WTC11 (cell line): ENCODE measurements around the gene C2CD2. TPM values are rescaled to one million over a fixed set of nuclear protein-coding genes. Genes with fewer than 3 reads are reported as not detected.
A peak's percentile ranks its signal among the peaks of the same experiment; 100 is the strongest.

Experiments
- ATAC-seq: fragments of 200-7000 bp; cut with Tn5 transposase; 2 replicates; pipeline ENCODE4 v1.10.0; 2021; ENCODE audit warnings: mild to moderate bottlenecking, moderate library complexity
- CTCF ChIA-PET: fragments of 300-600 bp; sonication (Branson Sonifier 250); formaldehyde crosslinking; loops from one replicate; lab custom pipeline; 2021; ENCODE audit warnings: antibody characterized with exemption; lab: Charles Lee
- POLR2A ChIA-PET: fragments of 350-600 bp; sonication (Branson Sonifier 250); formaldehyde crosslinking; loops from one replicate; lab custom pipeline; 2021; ENCODE audit warnings: antibody characterized with exemption; lab: Charles Lee
- DNase-seq: peaks from one replicate; pipeline ENCODE4 v3.0.0; 2021; ENCODE audit warnings: low spot score
- H3K27ac Mint-ChIP-seq: 2 replicates; pipeline ENCODE4 v1.8.0; 2021; ENCODE audit warnings: mixed read lengths
- H3K27me3 Mint-ChIP-seq: 2 replicates; pipeline ENCODE4 v1.8.0; 2021; ENCODE audit warnings: low read depth, mild to moderate bottlenecking, moderate library complexity, mixed read lengths
- H3K36me3 Mint-ChIP-seq: 2 replicates; pipeline ENCODE4 v1.8.0; 2021; ENCODE audit warnings: mixed read lengths
- H3K4me1 Mint-ChIP-seq: 2 replicates; pipeline ENCODE4 v1.8.0; 2022; ENCODE audit warnings: mixed read lengths
- H3K4me3 Mint-ChIP-seq: 2 replicates; pipeline ENCODE4 v1.8.0; 2021; ENCODE audit warnings: mild to moderate bottlenecking, moderate library complexity, mixed read lengths
- H3K9me3 Mint-ChIP-seq: 2 replicates; pipeline ENCODE4 v1.8.0; 2021; ENCODE audit warnings: mixed read lengths
- ATF1 ChIP-seq: sonication (generic); formaldehyde crosslinking; IDR thresholded peaks from 2 replicates; pipeline ENCODE4 v1.8.1; 2023; ENCODE audit warnings: mild to moderate bottlenecking, moderate library complexity, missing genetic modification reagents
- CREM ChIP-seq: sonication (generic); formaldehyde crosslinking; IDR thresholded peaks from 2 replicates; pipeline ENCODE4 v1.8.1; 2022; ENCODE audit warnings: mild to moderate bottlenecking, missing genetic modification reagents, moderate library complexity
- EMX1 ChIP-seq: fragments of 250-450 bp; sonication (Bioruptor Pico); IDR thresholded peaks from 2 replicates; pipeline ENCODE4 v1.8.0; 2021; ENCODE audit warnings: mild to moderate bottlenecking
- FOXJ3 ChIP-seq: sonication (generic); formaldehyde crosslinking; IDR thresholded peaks from 2 replicates; pipeline ENCODE4 v1.9.0; 2021; ENCODE audit warnings: missing genetic modification reagents, mild to moderate bottlenecking, borderline replicate concordance
- FOXP4 ChIP-seq: sonication (generic); formaldehyde crosslinking; IDR thresholded peaks from 2 replicates; pipeline ENCODE4 v1.8.0; 2022; ENCODE audit warnings: mild to moderate bottlenecking, missing genetic modification reagents
- GRHL2 ChIP-seq: fragments of 250-450 bp; sonication (Bioruptor Pico); IDR thresholded peaks from 2 replicates; pipeline ENCODE4 v1.8.0; 2022; ENCODE audit warnings: mild to moderate bottlenecking, moderate library complexity; ENCODE audit not compliant: insufficient replicate concordance, severe bottlenecking
- JAZF1 ChIP-seq: fragments of 250-450 bp; sonication (Bioruptor Pico); IDR thresholded peaks from 2 replicates; pipeline ENCODE4 v1.9.0; 2021; ENCODE audit warnings: moderate library complexity, mild to moderate bottlenecking, inconsistent platforms
- MAX ChIP-seq: sonication (generic); formaldehyde crosslinking; IDR thresholded peaks from 2 replicates; pipeline ENCODE4 v1.8.0; 2022; ENCODE audit warnings: mild to moderate bottlenecking, missing genetic modification reagents
- MXD4 ChIP-seq: fragments of 250-450 bp; sonication (Bioruptor Pico); IDR thresholded peaks from 2 replicates; pipeline ENCODE4 v1.8.0; 2021; ENCODE audit warnings: mild to moderate bottlenecking, moderate library complexity, borderline replicate concordance
- NR3C1 ChIP-seq: sonication (generic); formaldehyde crosslinking; conservative IDR thresholded peaks from 2 replicates; pipeline ENCODE4 v1.8.1; 2023; ENCODE audit warnings: low read depth, mild to moderate bottlenecking, missing genetic modification reagents
- OVOL2 ChIP-seq: fragments of 250-450 bp; sonication (Bioruptor Pico); IDR thresholded peaks from 2 replicates; pipeline ENCODE4 v1.9.0; 2021; ENCODE audit warnings: mild to moderate bottlenecking, borderline replicate concordance
- RELA ChIP-seq: sonication (generic); formaldehyde crosslinking; IDR thresholded peaks from 2 replicates; pipeline ENCODE4 v1.8.1; 2022; ENCODE audit warnings: missing genetic modification reagents, mild to moderate bottlenecking, borderline replicate concordance
- RORB ChIP-seq: fragments of 250-450 bp; sonication (Bioruptor Pico); IDR thresholded peaks from 2 replicates; pipeline ENCODE4 v1.9.0; 2021; ENCODE audit warnings: mild to moderate bottlenecking
- USF2 ChIP-seq: sonication (generic); formaldehyde crosslinking; IDR thresholded peaks from 2 replicates; pipeline ENCODE4 v1.8.1; 2023; ENCODE audit warnings: mild to moderate bottlenecking, missing genetic modification reagents, moderate library complexity
- ZNF263 ChIP-seq: sonication (generic); formaldehyde crosslinking; IDR thresholded peaks from 2 replicates; pipeline ENCODE4 v1.8.1; 2022; ENCODE audit warnings: low read depth, mild to moderate bottlenecking, moderate library complexity, missing genetic modification reagents
- ZNF396 ChIP-seq: fragments of 250-450 bp; sonication (Bioruptor Pico); IDR thresholded peaks from 2 replicates; pipeline ENCODE4 v1.8.0; 2021; ENCODE audit warnings: mild to moderate bottlenecking, moderate library complexity, borderline replicate concordance
- ZNF423 ChIP-seq: fragments of 250-450 bp; sonication (Bioruptor Pico); IDR thresholded peaks from 2 replicates; pipeline ENCODE4 v2.1.2; 2022; ENCODE audit warnings: mild to moderate bottlenecking, moderate library complexity
- total RNA-seq: library from RNA; stranded (reverse); gene quantifications from 3 replicates; pipeline ENCODE4 v1.2.3, GENCODE V29; 2021
- TF ChIP-seq, protein P1 (sequence below): sonication (generic); formaldehyde crosslinking; IDR thresholded peaks from 2 replicates; pipeline ENCODE4 v1.8.1; 2022; ENCODE audit warnings: mild to moderate bottlenecking, moderate library complexity, missing genetic modification reagents
- TF ChIP-seq, protein P2 (sequence below): sonication (generic); formaldehyde crosslinking; IDR thresholded peaks from 2 replicates; pipeline ENCODE4 v1.8.1; 2023; ENCODE audit warnings: mild to moderate bottlenecking, missing genetic modification reagents, borderline replicate concordance
- TF ChIP-seq, protein P3 (sequence below): sonication (generic); formaldehyde crosslinking; IDR thresholded peaks from 2 replicates; pipeline ENCODE4 v1.8.1; 2022; ENCODE audit warnings: missing genetic modification reagents, borderline replicate concordance
- TF ChIP-seq, protein P4 (sequence below): sonication (generic); formaldehyde crosslinking; IDR thresholded peaks from 2 replicates; pipeline ENCODE4 v1.8.1; 2022; ENCODE audit warnings: low read depth, mild to moderate bottlenecking, moderate library complexity, missing genetic modification reagents, borderline replicate concordance
- TF ChIP-seq, protein P5 (sequence below): sonication (generic); formaldehyde crosslinking; IDR thresholded peaks from 2 replicates; pipeline ENCODE4 v1.8.1; 2022; ENCODE audit warnings: mild to moderate bottlenecking, missing genetic modification reagents, moderate library complexity, borderline replicate concordance

Gene C2CD2
- total RNA-seq, 1 experiment from 2014 or later = 11.2 TPM

GRCh38 chr21:41939391-41939790 is 14.4 kb downstream of the C2CD2 start:
- Mint-ChIP-seq H3K4me1 (no peaks in the 10 kb centered on the region), H3K4me3 (no peak overlapping the region), H3K27ac (no peak overlapping the region), H3K27me3 (no peaks in the 10 kb centered on the region), H3K36me3 (no peaks in the 10 kb centered on the region), H3K9me3 (no peaks in the 10 kb centered on the region)
- DNase-seq = no peak
- CTCF ChIA-PET = interaction anchor here (1.0 kb wide), 1 partner anchor 9 kb away, joined by 3 read pairs; no protein-coding TSS in a partner anchor
- ATAC-seq = no peak
- TF ChIP-seq JAZF1 (CRISPR knock-in tag) (no peak), ATF1 (no peak), CREM (CRISPR knock-in tag) (no peak), ZNF263 (CRISPR knock-in tag) (no peak), GRHL2 (CRISPR knock-in tag) (no peak), RORB (CRISPR knock-in tag) (no peak), NR3C1 (CRISPR knock-in tag) (no peak), MXD4 (CRISPR knock-in tag) (no peak), ZNF396 (no peak), OVOL2 (no peak)
- TF ChIP-seq, protein P1, sequence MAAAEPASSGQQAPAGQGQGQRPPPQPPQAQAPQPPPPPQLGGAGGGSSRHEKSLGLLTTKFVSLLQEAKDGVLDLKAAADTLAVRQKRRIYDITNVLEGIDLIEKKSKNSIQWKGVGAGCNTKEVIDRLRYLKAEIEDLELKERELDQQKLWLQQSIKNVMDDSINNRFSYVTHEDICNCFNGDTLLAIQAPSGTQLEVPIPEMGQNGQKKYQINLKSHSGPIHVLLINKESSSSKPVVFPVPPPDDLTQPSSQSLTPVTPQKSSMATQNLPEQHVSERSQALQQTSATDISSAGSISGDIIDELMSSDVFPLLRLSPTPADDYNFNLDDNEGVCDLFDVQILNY (CRISPR knock-in tag) = no peak
- TF ChIP-seq, protein P2, sequence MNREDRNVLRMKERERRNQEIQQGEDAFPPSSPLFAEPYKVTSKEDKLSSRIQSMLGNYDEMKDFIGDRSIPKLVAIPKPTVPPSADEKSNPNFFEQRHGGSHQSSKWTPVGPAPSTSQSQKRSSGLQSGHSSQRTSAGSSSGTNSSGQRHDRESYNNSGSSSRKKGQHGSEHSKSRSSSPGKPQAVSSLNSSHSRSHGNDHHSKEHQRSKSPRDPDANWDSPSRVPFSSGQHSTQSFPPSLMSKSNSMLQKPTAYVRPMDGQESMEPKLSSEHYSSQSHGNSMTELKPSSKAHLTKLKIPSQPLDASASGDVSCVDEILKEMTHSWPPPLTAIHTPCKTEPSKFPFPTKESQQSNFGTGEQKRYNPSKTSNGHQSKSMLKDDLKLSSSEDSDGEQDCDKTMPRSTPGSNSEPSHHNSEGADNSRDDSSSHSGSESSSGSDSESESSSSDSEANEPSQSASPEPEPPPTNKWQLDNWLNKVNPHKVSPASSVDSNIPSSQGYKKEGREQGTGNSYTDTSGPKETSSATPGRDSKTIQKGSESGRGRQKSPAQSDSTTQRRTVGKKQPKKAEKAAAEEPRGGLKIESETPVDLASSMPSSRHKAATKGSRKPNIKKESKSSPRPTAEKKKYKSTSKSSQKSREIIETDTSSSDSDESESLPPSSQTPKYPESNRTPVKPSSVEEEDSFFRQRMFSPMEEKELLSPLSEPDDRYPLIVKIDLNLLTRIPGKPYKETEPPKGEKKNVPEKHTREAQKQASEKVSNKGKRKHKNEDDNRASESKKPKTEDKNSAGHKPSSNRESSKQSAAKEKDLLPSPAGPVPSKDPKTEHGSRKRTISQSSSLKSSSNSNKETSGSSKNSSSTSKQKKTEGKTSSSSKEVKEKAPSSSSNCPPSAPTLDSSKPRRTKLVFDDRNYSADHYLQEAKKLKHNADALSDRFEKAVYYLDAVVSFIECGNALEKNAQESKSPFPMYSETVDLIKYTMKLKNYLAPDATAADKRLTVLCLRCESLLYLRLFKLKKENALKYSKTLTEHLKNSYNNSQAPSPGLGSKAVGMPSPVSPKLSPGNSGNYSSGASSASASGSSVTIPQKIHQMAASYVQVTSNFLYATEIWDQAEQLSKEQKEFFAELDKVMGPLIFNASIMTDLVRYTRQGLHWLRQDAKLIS (CRISPR knock-in tag) = no peak
- TF ChIP-seq, protein P3, sequence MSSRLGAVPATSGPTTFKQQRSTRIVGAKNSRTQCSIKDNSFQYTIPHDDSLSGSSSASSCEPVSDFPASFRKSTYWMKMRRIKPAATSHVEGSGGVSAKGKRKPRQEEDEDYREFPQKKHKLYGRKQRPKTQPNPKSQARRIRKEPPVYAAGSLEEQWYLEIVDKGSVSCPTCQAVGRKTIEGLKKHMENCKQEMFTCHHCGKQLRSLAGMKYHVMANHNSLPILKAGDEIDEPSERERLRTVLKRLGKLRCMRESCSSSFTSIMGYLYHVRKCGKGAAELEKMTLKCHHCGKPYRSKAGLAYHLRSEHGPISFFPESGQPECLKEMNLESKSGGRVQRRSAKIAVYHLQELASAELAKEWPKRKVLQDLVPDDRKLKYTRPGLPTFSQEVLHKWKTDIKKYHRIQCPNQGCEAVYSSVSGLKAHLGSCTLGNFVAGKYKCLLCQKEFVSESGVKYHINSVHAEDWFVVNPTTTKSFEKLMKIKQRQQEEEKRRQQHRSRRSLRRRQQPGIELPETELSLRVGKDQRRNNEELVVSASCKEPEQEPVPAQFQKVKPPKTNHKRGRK (CRISPR knock-in tag) = no peak
- TF ChIP-seq, protein P4, sequence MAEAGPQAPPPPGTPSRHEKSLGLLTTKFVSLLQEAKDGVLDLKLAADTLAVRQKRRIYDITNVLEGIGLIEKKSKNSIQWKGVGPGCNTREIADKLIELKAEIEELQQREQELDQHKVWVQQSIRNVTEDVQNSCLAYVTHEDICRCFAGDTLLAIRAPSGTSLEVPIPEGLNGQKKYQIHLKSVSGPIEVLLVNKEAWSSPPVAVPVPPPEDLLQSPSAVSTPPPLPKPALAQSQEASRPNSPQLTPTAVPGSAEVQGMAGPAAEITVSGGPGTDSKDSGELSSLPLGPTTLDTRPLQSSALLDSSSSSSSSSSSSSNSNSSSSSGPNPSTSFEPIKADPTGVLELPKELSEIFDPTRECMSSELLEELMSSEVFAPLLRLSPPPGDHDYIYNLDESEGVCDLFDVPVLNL (CRISPR knock-in tag) = no peak
- POLR2A ChIA-PET = no interaction called here

GRCh38 chr21:41933313-41934079 is 20.3 kb downstream of the C2CD2 start:
- Mint-ChIP-seq H3K4me1 (peaks cover 33% of the 10 kb centered on the region), H3K4me3 (no peak overlapping the region; the same call in 1 of the 2 replicates), H3K36me3 (no peaks in the 10 kb centered on the region), H3K27me3 (peaks cover 3% of the 10 kb centered on the region; the same call in 1 of the 2 replicates), H3K9me3 (no peaks in the 10 kb centered on the region), H3K27ac (peak overlapping the region; percentile 67)
- POLR2A ChIA-PET = no interaction called here
- no peak for DNase-seq
- TF ChIP-seq FOXJ3 (CRISPR knock-in tag) (no peak), USF2 (CRISPR knock-in tag) (no peak), EMX1 (CRISPR knock-in tag) (no peak), MAX (CRISPR knock-in tag) (no peak), ZNF423 (CRISPR knock-in tag) (peak; percentile 58), RELA (CRISPR knock-in tag) (no peak), FOXP4 (CRISPR knock-in tag) (no peak)
- TF ChIP-seq, protein P5, sequence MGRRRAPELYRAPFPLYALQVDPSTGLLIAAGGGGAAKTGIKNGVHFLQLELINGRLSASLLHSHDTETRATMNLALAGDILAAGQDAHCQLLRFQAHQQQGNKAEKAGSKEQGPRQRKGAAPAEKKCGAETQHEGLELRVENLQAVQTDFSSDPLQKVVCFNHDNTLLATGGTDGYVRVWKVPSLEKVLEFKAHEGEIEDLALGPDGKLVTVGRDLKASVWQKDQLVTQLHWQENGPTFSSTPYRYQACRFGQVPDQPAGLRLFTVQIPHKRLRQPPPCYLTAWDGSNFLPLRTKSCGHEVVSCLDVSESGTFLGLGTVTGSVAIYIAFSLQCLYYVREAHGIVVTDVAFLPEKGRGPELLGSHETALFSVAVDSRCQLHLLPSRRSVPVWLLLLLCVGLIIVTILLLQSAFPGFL (CRISPR knock-in tag) = no peak
- CTCF ChIA-PET = interaction anchor here (0.6 to 1.6 kb wide), 4 partner anchors 11 to 247 kb away, joined by 3 read pairs; no protein-coding TSS in a partner anchor
- peak; percentile 48; the same call in 1 of the 2 replicates for ATAC-seq
